GM18909 (cell line): ENCODE data around the gene PPM1H.

Experiments used
- ATAC-seq: cut with Tn5 transposase; IDR thresholded peaks from one replicate; pipeline ENCODE4 v1.9.1; 2021; ENCODE audit warnings: mild to moderate bottlenecking; ENCODE audit not compliant: unreplicated experiment, poor library complexity

PPM1H gene

GRCh38 chr12:62697893-62698292 lies 237.1 kb downstream of the PPM1H start:
- ATAC-seq, result no peak

GRCh38 chr12:62695696-62696095 lies 239.3 kb downstream of the PPM1H start:
- ATAC-seq, result no peak

- ATAC-seq, result peak; percentile 82
Measured at GRCh38 chr12:62694632-62695031, 240.3 kb downstream of the PPM1H start.

GRCh38 chr12:62694116-62694515 lies 240.8 kb downstream of the PPM1H start:
- peak; percentile 19 for ATAC-seq

- ATAC-seq, result no peak
Measured at GRCh38 chr12:62693376-62694050, 241.4 kb downstream of the PPM1H start.

GRCh38 chr12:62692884-62693283 lies 242.1 kb downstream of the PPM1H start:
- no peak for ATAC-seq

- no peak for ATAC-seq
Measured at GRCh38 chr12:62691309-62691708, 243.6 kb downstream of the PPM1H start.

GRCh38 chr12:62689042-62689839 lies 245.7 kb downstream of the PPM1H start:
- no peak for ATAC-seq

- ATAC-seq, result no peak
Measured at GRCh38 chr12:62686938-62687337, 248.0 kb downstream of the PPM1H start.

GRCh38 chr12:62684570-62685295 lies 250.2 kb downstream of the PPM1H start:
- no peak for ATAC-seq

- ATAC-seq, result no peak
Measured at GRCh38 chr12:62683776-62684569, 251.0 kb downstream of the PPM1H start.

GRCh38 chr12:62681306-62681705 lies 253.6 kb downstream of the PPM1H start:
- ATAC-seq, result no peak

- no peak for ATAC-seq
Measured at GRCh38 chr12:62679608-62680007, 255.3 kb downstream of the PPM1H start.

GRCh38 chr12:62677355-62677754 lies 257.6 kb downstream of the PPM1H start:
- no peak for ATAC-seq

GRCh38 chr12:62676521-62677307 lies 258.2 kb downstream of the PPM1H start:
- ATAC-seq, result no peak

- no peak for ATAC-seq
Measured at GRCh38 chr12:62673028-62673815, 261.7 kb downstream of the PPM1H start.

- no peak for ATAC-seq
Measured at GRCh38 chr12:62670986-62671720, 263.8 kb downstream of the PPM1H start.

GRCh38 chr12:62668782-62669181 lies 266.2 kb downstream of the PPM1H start:
- no peak for ATAC-seq
